ENCODE results near the gene FLNA. TPM values are rescaled to one million over a fixed set of nuclear protein-coding genes. Genes with fewer than 3 reads are reported as not detected.
"Not testable (repeated sequence)": the region's sequence is repeated elsewhere in the genome, so short reads cannot be mapped to it uniquely, and the experiment has no call there.

The FLNA gene
- polyA plus RNA-seq, 2 of the 4 experiments (the other 2 are of a cell fraction) = 303 to 1,116 TPM

DNA sequence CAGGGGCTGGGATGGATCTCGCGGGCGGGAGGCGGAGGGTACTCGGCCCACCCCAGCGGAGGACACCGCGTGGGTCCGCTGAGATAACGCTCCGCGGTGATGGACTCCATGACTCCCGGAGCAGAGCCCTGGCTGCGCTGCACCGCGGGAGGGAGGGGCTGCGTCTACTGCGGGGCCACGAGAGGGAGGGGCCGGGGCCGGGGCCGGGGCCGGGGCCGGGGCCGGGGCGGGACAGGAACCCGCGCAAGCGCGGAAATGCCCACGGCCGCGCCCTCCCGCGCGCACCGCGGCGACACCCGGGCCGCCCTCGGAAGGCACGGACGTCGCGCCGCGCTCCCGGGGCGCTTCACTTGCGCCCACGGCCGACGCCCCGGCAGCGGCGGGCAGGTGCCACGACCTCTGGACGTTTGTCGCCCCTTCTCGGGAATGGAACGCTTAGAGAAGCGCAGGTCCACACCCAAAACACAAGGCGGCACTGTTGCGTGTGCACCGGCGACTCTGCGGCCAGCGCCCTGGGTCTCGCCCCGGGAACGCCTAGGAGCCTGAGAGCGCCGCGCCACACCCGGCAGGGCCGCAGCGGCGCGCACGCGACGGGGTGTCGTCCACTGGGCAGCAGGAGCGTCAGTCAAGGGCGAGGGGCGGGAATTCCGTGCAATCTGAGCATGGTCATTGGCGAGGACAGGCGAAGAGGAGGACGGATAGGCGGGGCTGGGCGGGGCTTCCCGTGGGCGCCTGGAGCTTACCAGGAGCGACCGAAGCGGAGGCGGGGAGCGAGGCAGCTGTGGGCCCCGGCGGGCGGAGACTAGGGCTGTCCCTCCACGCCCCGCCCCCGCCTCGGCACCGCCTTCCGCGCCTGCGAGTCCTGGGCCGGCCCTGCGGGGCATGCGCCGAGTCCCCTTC, 32.8 kb downstream of the FLNA start:
- H3K27ac ChIP-seq = peak overlapping the region in 1 of 2 experiments; percentile 69; a peak in 1 of 6 replicates
- H3K4me3 ChIP-seq; CTCF ChIA-PET; H3K4me1 ChIP-seq; H3K9me3 ChIP-seq; POLR2A ChIA-PET; DNase-seq (ENCODE audit: low read depth in 1 of 2, low spot score in 1 of 2); H3K4me2 ChIP-seq: not testable (repeated sequence)
- ATAC-seq (peak; percentile 56 to 76), FAIRE-seq (peak; percentile 100)
- WGBS (ENCODE audit: missing lambda C conversion rate) = no CpG with 5 or more reads among the region's 115 CpGs

- POLR2A ChIA-PET = no interaction called here
- WGBS (ENCODE audit: missing lambda C conversion rate) = 88% methylated on average over 10 of the region's 10 CpGs
- TF ChIP-seq RFX5 (IDR thresholded peaks at IDR 0.05) (no peak), EHMT2 (IDR thresholded peaks at IDR 0.05; ENCODE audit: low read depth) (no peak), POLR2A (IDR thresholded peaks at IDR 0.05; ENCODE audit: low read length) (no peak), NFE2L2 (conservative IDR thresholded peaks at IDR 0.05; ENCODE audit: low read length) (no peak), HOXA7 (CRISPR knock-in tag; IDR thresholded peaks at IDR 0.05) (no peak), KDM5A (IDR thresholded peaks at IDR 0.05) (no peak), FOSL2 (IDR thresholded peaks at IDR 0.05) (no peak), FOSL2 (CRISPR knock-in tag; IDR thresholded peaks at IDR 0.05) (no peak), MAFK (IDR thresholded peaks at IDR 0.05; ENCODE audit: partially characterized antibody) (no peak), KDM1A (IDR thresholded peaks at IDR 0.05; ENCODE audit: low read depth) (no peak), RCOR1 (IDR thresholded peaks at IDR 0.05; ENCODE audit: low read depth, low read length) (no peak), MAZ (IDR thresholded peaks at IDR 0.05; ENCODE audit: borderline replicate concordance, low read depth, low read length) (no peak), ZSCAN20 (CRISPR knock-in tag; IDR thresholded peaks at IDR 0.05) (no peak), GATA3 (IDR thresholded peaks at IDR 0.05; ENCODE audit: borderline replicate concordance) (no peak), POLR2AphosphoS2 (conservative IDR thresholded peaks at IDR 0.05; ENCODE audit: low read length) (no peak), CBX8 (IDR thresholded peaks at IDR 0.05) (no peak)
- FAIRE-seq (no peak), DNase-seq (ENCODE audit: low read depth in 1 of 2, low spot score in 1 of 2) (no peak), ATAC-seq (no peak)
- no peak overlapping the region for H3K4me2 ChIP-seq
- H3K9me3 ChIP-seq = no peaks in the 10 kb centered on the region
- H3K4me3 ChIP-seq = no peak overlapping the region
- no peak overlapping the region for H3K27ac ChIP-seq
- H3K4me1 ChIP-seq = no peaks in the 10 kb centered on the region
- CTCF ChIA-PET = interaction anchor here (1.4 to 1.7 kb wide), 2 partner anchors 17 to 39 kb away, joined by 3 to 5 read pairs; no protein-coding TSS in a partner anchor
Measured at GRCh38 chrX:154334496-154334895, 39.9 kb downstream of the FLNA start.

GRCh38 chrX:154333837-154334271, 40.6 kb downstream of the FLNA start:
- Histone ChIP-seq H3K27ac (no peak overlapping the region), H3K9me3 (no peaks in the 10 kb centered on the region), H3K4me1 (no peaks in the 10 kb centered on the region), H3K4me3 (no peak overlapping the region), H3K4me2 (no peak overlapping the region)
- ATAC-seq = no peak
- no peak for TF ChIP-seq ESRRA (IDR thresholded peaks at IDR 0.05; ENCODE audit: borderline replicate concordance, low read length)
- CTCF ChIA-PET = interaction anchor here (1.4 to 1.7 kb wide), 2 partner anchors 17 to 40 kb away, joined by 3 to 5 read pairs; no protein-coding TSS in a partner anchor
- FAIRE-seq = no peak
- POLR2A ChIA-PET = no interaction called here
- DNase-seq (ENCODE audit: low read depth in 1 of 2, low spot score in 1 of 2) = no peak
- WGBS (ENCODE audit: missing lambda C conversion rate) = 65% methylated on average over 6 of the region's 6 CpGs

GRCh38 chrX:154333116-154333515, 41.3 kb downstream of the FLNA start:
- POLR2A ChIA-PET = no interaction called here
- 79% methylated on average over 6 of the region's 9 CpGs for WGBS (ENCODE audit: missing lambda C conversion rate)
- no peak for TF ChIP-seq POLR2AphosphoS2 (conservative IDR thresholded peaks at IDR 0.05; ENCODE audit: low read length)
- TF ChIP-seq ATOH8 (CRISPR knock-in tag; IDR thresholded peaks at IDR 0.05; ENCODE audit: low read depth) = no peak
- TF ChIP-seq ZSCAN20 (CRISPR knock-in tag; IDR thresholded peaks at IDR 0.05) = no peak
- no peak for TF ChIP-seq HOXB13 (CRISPR knock-in tag; IDR thresholded peaks at IDR 0.05; ENCODE audit: low read depth)
- TF ChIP-seq RNF2 (IDR thresholded peaks at IDR 0.05; ENCODE audit: borderline replicate concordance, low read depth) = no peak
- no peak for TF ChIP-seq EP300 (IDR thresholded peaks at IDR 0.05)
- TF ChIP-seq, protein P1, sequence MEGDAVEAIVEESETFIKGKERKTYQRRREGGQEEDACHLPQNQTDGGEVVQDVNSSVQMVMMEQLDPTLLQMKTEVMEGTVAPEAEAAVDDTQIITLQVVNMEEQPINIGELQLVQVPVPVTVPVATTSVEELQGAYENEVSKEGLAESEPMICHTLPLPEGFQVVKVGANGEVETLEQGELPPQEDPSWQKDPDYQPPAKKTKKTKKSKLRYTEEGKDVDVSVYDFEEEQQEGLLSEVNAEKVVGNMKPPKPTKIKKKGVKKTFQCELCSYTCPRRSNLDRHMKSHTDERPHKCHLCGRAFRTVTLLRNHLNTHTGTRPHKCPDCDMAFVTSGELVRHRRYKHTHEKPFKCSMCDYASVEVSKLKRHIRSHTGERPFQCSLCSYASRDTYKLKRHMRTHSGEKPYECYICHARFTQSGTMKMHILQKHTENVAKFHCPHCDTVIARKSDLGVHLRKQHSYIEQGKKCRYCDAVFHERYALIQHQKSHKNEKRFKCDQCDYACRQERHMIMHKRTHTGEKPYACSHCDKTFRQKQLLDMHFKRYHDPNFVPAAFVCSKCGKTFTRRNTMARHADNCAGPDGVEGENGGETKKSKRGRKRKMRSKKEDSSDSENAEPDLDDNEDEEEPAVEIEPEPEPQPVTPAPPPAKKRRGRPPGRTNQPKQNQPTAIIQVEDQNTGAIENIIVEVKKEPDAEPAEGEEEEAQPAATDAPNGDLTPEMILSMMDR (IDR thresholded peaks at IDR 0.05) = no peak
- no peak for TF ChIP-seq HOXB5 (CRISPR knock-in tag; IDR thresholded peaks at IDR 0.05)
- TF ChIP-seq ZC3H11A (IDR thresholded peaks at IDR 0.05) = no peak
- no peak for TF ChIP-seq ESRRA (IDR thresholded peaks at IDR 0.05; ENCODE audit: borderline replicate concordance, low read length)
- TF ChIP-seq HEYL (CRISPR knock-in tag; IDR thresholded peaks at IDR 0.05) = no peak
- TF ChIP-seq JUN (IDR thresholded peaks at IDR 0.05) = no peak
- TF ChIP-seq ZFP36 (IDR thresholded peaks at IDR 0.05; ENCODE audit: borderline replicate concordance, partially characterized antibody) = no peak
- TF ChIP-seq RAD21 (conservative IDR thresholded peaks at IDR 0.05 in 1 of 2, IDR thresholded peaks at IDR 0.05 in 1 of 2) = no peak
- CTCF ChIA-PET = interaction anchor here (0.9 to 1.6 kb wide), 2 partner anchors 14 to 16 kb away, joined by 3 to 5 read pairs; no protein-coding TSS in a partner anchor
- FAIRE-seq (no peak), DNase-seq (ENCODE audit: low read depth in 1 of 2, low spot score in 1 of 2) (no peak), ATAC-seq (no peak)
- Histone ChIP-seq H3K4me3 (no peak overlapping the region), H3K4me2 (no peak overlapping the region), H3K9me3 (no peaks in the 10 kb centered on the region), H3K27ac (no peak overlapping the region), H3K4me1 (no peaks in the 10 kb centered on the region)

All from A549 (cell line).